GM12801 (cell line): Measurements from ENCODE around the gene NEU4.

Experiments
- CTCF ChIP-seq: IDR thresholded peaks from one replicate; pipeline ENCODE4 v1.5.1; 2011; ENCODE audit warnings: control low read depth; ENCODE audit not compliant: insufficient read length; ENCODE audit errors: extremely low read depth

NEU4 gene

DNA sequence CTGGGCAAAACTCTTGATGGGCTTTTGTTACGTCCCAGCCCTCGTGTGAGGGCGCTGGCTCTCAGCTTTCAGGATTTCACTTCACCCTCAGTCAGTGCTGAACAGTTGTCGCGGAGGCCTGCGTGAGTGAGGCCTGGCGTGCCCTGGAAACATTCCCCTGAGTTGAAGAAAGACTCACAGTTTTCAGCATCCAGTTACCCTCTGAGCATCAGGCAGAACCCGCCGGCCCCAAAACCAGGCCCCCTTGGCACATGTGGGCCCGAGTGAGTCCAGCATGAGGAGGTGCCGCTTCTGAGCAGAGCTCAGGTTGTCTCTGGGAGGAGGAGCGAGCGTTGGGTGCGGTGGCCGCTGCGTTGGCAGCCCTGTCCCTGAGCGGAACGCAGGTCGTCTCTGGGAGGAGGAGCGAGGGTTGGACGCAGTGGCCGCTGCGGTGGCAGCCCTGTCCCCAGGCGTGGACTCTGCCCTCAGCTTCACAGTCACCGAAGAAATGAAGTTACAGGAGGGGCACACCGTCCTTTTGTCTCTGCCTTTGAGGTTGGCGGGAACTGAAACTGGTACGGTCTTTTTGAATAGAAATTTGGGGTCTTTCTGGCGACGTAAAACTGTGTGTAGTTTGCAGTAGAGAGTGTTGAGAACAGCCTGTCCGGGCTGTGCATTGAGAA, at the start of gene NEU4:
NEU4 (plus strand) TSS at position 473 of the 662 bp plus-strand sequence. CDS start 5,292 bp downstream, outside the sequence.
- no peak for TF ChIP-seq CTCF

DNA sequence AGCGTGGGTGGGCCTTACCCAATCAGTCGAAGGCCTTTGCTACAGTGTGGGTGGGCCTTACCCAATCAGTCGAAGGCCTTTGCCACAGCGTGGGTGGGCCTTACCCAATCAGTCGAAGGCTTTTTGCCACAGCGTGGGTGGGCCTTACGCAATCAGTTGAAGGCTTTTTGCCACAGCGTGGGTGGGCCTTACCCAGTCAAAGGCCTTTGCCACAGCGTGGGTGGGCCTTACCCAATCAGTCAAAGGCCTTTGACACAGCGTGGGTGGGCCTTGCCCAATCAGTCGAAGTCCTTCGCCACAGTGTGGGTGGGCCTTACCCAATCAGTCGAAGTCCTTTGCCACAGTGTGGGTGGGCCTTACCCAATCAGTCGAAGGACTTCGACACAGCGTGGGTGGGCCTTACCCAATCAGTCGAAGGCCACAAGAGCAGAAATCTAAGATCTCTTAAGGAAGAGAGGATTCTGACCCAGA, 48.7 kb upstream of the NEU4 start:
- TF ChIP-seq CTCF = no peak

DNA sequence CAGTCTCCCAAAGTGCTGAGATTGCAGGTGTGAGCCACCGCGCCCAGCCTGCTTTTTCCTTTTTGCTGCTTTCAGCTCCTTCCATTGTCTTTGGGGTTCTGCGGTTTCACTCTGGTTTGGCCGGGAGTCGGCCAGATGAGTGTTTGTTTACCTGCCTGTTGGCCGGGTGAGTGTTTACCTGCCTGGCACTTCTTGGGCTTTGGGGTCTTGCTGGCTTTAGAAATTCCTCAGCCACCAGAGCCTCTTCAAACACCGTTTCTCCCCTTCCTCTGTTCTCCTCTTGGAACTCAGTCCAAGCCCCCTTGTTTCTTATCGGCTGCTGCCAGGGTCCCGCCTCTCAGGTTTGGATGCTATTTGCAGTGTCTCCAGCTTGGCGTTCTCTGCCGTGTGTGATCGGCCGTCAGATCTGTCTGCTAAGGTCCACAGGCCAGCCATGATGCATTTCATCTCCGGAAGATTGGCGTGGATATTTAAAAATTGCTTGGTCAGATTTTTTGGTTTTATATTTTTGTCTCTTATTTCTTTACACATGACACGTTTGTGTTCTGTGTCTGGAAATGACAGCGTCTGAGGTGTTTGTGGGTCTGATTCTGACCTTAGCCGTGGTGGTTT, 46.6 kb upstream of the NEU4 start:
- no peak for TF ChIP-seq CTCF

DNA sequence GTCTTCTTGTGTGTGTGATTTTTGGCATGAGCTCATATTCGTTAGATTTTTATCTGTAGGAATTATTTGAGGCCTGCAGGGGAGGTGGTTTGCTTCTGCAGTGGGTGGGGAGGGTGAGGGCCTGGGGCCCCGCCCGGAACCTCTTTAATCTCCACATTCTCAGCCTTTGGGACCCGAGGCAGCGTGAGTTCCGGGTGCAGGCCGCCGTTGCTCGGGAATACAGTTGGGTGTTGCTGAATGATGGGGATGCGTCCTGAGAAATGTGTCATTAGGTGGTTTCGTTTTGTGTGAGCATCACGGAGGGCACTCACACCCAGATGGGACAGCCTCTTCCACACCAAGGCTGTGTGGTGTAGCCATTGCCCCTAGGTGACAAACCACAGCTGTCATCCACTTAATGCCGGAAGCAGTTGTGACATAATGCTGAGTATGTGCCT, 46.0 kb upstream of the NEU4 start:
- no peak for TF ChIP-seq CTCF

GRCh38 chr2:241763551-241764274, 45.3 kb upstream of the NEU4 start:
- no peak for TF ChIP-seq CTCF

GRCh38 chr2:241764275-241765241, 44.4 kb upstream of the NEU4 start:
- TF ChIP-seq CTCF = no peak
